ENCODE data around the gene AGBL4. TPM values are rescaled to one million over a fixed set of nuclear protein-coding genes. Genes with fewer than 3 reads are reported as not detected.
"Not testable (repeated sequence)": the region's sequence is repeated elsewhere in the genome, so short reads cannot be mapped to it uniquely, and the experiment has no call there.

AGBL4 gene
- total and polyA plus RNA-seq, 7 donors = 0.01 to 0.05 TPM; not detected in 5

GRCh38 chr1:49971088-49971487 is 52.7 kb downstream of the AGBL4 start:
- H3K27ac ChIP-seq = no peak overlapping the region
- no peaks in the 10 kb centered on the region for H3K27me3 ChIP-seq (ENCODE audit: insufficient read depth in 3 of 3, low read length in 2 of 3)
- no peak overlapping the region for H3K4me3 ChIP-seq
- 77 to 86% (median 82%) methylated on average over 2 of the region's 2 CpGs for WGBS, 3 donors
- ATAC-seq (no peak), DNase-seq (no peak)
- no peak for TF ChIP-seq CTCF (IDR thresholded peaks at IDR 0.05)
- intact Hi-C loops (cut with DNase I) = no loop called here
- no peaks in the 10 kb centered on the region for H3K9me3 ChIP-seq
- no peaks in the 10 kb centered on the region for H3K4me1 ChIP-seq
- H3K36me3 ChIP-seq (ENCODE audit: insufficient read depth in 1 of 2, low read depth in 1 of 2) = no peaks in the 10 kb centered on the region

GRCh38 chr1:49951385-49951784 is 72.4 kb downstream of the AGBL4 start:
- Histone ChIP-seq H3K4me3 (no peak overlapping the region), H3K27me3 (ENCODE audit: insufficient read depth in 3 of 3, low read length in 2 of 3) (no peaks in the 10 kb centered on the region), H3K9me3 (no peaks in the 10 kb centered on the region), H3K27ac (no peak overlapping the region), H3K36me3 (ENCODE audit: insufficient read depth in 1 of 2, low read depth in 1 of 2) (no peaks in the 10 kb centered on the region), H3K4me1 (no peaks in the 10 kb centered on the region)
- no peak for ATAC-seq
- no peak for DNase-seq
- 61 to 65% (median 63%) methylated on average over 3 of the region's 3 CpGs for WGBS, 3 donors
- TF ChIP-seq CTCF (IDR thresholded peaks at IDR 0.05) = no peak
- intact Hi-C loops (cut with DNase I) = no loop called here

GRCh38 chr1:49915301-49915700 is 108.5 kb downstream of the AGBL4 start:
- H3K27me3 ChIP-seq (ENCODE audit: insufficient read depth in 3 of 3, low read length in 2 of 3); H3K4me3 ChIP-seq; H3K9me3 ChIP-seq; ATAC-seq; DNase-seq; intact Hi-C loops (cut with DNase I); H3K27ac ChIP-seq; H3K36me3 ChIP-seq (ENCODE audit: insufficient read depth in 1 of 2, low read depth in 1 of 2); H3K4me1 ChIP-seq: not testable (repeated sequence)
- 86 to 89% (median 86%) methylated on average over 11 of the region's 11 CpGs for WGBS, 3 donors

GRCh38 chr1:49906365-49906764 is 117.4 kb downstream of the AGBL4 start:
- H3K9me3 ChIP-seq = no peaks in the 10 kb centered on the region
- H3K4me1 ChIP-seq = no peaks in the 10 kb centered on the region
- no peak for TF ChIP-seq CTCF (IDR thresholded peaks at IDR 0.05)
- intact Hi-C loops (cut with DNase I) = no loop called here
- H3K4me3 ChIP-seq = no peak overlapping the region
- 70 to 82% (median 74%) methylated on average over 3 of the region's 3 CpGs for WGBS, 3 donors
- DNase-seq (no peak), ATAC-seq (no peak)
- H3K36me3 ChIP-seq (ENCODE audit: insufficient read depth in 1 of 2, low read depth in 1 of 2) = no peaks in the 10 kb centered on the region
- no peaks in the 10 kb centered on the region for H3K27me3 ChIP-seq (ENCODE audit: insufficient read depth in 3 of 3, low read length in 2 of 3)
- no peak overlapping the region for H3K27ac ChIP-seq

- Histone ChIP-seq H3K27me3 (ENCODE audit: insufficient read depth in 3 of 3, low read length in 2 of 3) (no peaks in the 10 kb centered on the region), H3K27ac (no peak overlapping the region), H3K4me1 (no peaks in the 10 kb centered on the region), H3K9me3 (no peaks in the 10 kb centered on the region), H3K4me3 (no peak overlapping the region), H3K36me3 (ENCODE audit: insufficient read depth in 1 of 2, low read depth in 1 of 2) (no peaks in the 10 kb centered on the region)
- ATAC-seq (no peak), DNase-seq (no peak)
- 89 to 93% (median 92%) methylated on average over 4 of the region's 4 CpGs for WGBS, 3 donors
- intact Hi-C loops (cut with DNase I) = no loop called here
- no peak for TF ChIP-seq CTCF (IDR thresholded peaks at IDR 0.05)
Measured at GRCh38 chr1:49864581-49864980, 159.2 kb downstream of the AGBL4 start.

Data from psoas muscle (tissue), 8 donors.